NCI-H226 (cell line): Measurements from ENCODE around the gene SLC22A23.
A peak's percentile ranks its signal among the peaks of the same experiment; 100 is the strongest.

ENCODE experiments used
- DNase-seq: peaks from one replicate; pipeline ENCODE4 v3.0.0-alpha.2; 2015

SLC22A23 gene

GRCh38 chr6:3293271-3294155, 163.3 kb downstream of the SLC22A23 start:
- no peak for DNase-seq

GRCh38 chr6:3292431-3293197, 164.2 kb downstream of the SLC22A23 start:
- no peak for DNase-seq

GRCh38 chr6:3291987-3292386, 164.9 kb downstream of the SLC22A23 start:
- no peak for DNase-seq

GRCh38 chr6:3291346-3291745, 165.5 kb downstream of the SLC22A23 start:
- no peak for DNase-seq

- no peak for DNase-seq
Observed at GRCh38 chr6:3290931-3291211, 166.0 kb downstream of the SLC22A23 start.

GRCh38 chr6:3290149-3290930, 166.5 kb downstream of the SLC22A23 start:
- DNase-seq: no peak

GRCh38 chr6:3289664-3290055, 167.2 kb downstream of the SLC22A23 start:
- no peak for DNase-seq

- DNase-seq: no peak
Observed at GRCh38 chr6:3288711-3289663, 167.9 kb downstream of the SLC22A23 start.

GRCh38 chr6:3287976-3288707, 168.7 kb downstream of the SLC22A23 start:
- no peak for DNase-seq

- DNase-seq: no peak
Observed at GRCh38 chr6:3287308-3287707, 169.5 kb downstream of the SLC22A23 start.

GRCh38 chr6:3286641-3287171, 170.1 kb downstream of the SLC22A23 start:
- no peak for DNase-seq

- DNase-seq: no peak
Observed at GRCh38 chr6:3285732-3286131, 171.1 kb downstream of the SLC22A23 start.

GRCh38 chr6:3285049-3285639, 171.7 kb downstream of the SLC22A23 start:
- DNase-seq: no peak

GRCh38 chr6:3284436-3284876, 172.4 kb downstream of the SLC22A23 start:
- no peak for DNase-seq

- no peak for DNase-seq
Observed at GRCh38 chr6:3283641-3284435, 173.0 kb downstream of the SLC22A23 start.

GRCh38 chr6:3283241-3283640, 173.6 kb downstream of the SLC22A23 start:
- DNase-seq: no peak

GRCh38 chr6:3282476-3283236, 174.2 kb downstream of the SLC22A23 start:
- DNase-seq: no peak

GRCh38 chr6:3281631-3282475, 175.0 kb downstream of the SLC22A23 start:
- peak; percentile 97 for DNase-seq
